GM20431 (cell line): ENCODE data around the gene SUN1.

Experiments
- in situ Hi-C: fragments of 300-500 bp; cut with MseI, MboI; formaldehyde crosslinking; loops from one replicate; pipeline ENCODE4 v1.15.0; 2020; ENCODE audit warnings: low sequenced_read_pairs; ENCODE audit not compliant: unreplicated experiment

Gene SUN1

DNA sequence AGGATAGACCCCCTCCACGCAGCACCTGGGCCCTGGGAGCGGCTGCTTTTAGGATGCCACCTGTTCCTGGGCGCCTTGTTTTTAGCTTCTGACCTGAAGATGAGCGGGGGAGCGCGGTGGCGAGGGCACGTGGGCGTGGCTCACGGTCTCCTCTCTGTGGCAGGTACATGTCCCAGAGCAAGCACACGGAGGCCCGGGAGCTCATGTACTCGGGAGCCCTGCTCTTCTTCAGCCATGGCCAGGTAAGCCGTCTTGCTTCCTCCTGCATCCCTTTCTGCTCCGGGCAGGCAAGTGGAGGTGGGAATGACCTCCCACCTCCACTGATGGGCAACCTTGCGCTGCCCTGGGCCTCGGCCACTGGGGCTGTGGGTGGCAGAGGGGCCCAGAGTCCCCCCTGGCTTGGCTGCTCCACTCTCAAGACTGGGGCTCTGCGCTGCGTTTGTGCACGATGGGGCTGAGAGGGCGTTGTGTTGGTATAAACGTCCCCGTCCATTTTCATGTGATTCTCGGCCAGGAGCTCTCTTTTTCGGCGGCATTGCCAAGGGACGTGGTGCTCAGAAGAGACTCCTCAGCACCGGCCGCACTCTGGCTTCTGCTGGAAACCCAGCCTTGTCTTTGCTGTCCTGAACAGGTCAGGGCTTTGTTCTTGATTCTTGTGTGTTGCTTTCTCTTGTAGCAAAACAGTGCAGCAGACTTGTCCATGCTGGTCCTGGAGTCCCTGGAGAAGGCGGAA lies 53.8 kb downstream of the SUN1 start:
- in situ Hi-C loops: no loop called here

DNA sequence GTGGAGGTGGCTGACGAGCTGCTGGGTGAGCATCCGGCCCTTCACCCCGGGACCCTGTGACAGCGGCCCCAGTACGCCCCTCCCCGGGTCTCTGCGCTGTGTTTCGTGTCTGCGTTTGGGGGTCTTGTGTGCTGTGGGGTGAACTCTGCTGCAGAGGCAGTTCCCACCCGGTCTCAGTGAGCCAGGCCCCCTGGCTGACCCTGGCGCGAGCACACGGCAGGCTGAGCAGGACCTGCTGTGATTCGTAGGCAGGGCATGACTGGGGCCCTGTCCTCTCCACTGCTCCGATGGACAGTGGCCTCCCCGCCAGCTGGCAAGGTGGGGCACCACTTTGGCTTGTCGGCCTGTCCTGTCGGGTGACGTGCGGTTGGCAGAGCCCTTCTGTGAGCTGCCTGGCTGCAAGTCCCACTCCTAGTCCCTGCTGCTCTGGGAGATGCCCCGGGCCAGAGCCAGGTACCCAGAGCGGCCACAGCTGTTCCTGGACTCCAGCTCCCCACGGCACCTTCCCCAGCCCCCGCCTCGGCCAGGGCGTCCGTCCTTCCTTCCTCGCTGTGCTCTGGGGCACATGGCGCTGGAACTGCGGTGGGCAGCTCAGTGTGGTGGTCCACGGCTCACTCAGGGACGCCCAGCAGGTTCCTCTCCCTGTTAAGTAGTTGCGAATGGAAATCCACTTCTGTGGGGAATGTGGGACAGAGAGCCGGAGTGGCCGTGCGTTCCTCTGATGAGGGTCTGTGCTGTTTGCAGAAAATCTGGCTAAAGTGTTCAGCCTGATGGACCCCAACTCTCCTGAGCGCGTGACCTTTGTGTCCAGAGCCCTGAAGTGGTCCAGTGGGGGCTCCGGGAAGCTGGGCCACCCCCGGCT lies 54.6 kb downstream of the SUN1 start:
- in situ Hi-C loops: no loop called here

DNA sequence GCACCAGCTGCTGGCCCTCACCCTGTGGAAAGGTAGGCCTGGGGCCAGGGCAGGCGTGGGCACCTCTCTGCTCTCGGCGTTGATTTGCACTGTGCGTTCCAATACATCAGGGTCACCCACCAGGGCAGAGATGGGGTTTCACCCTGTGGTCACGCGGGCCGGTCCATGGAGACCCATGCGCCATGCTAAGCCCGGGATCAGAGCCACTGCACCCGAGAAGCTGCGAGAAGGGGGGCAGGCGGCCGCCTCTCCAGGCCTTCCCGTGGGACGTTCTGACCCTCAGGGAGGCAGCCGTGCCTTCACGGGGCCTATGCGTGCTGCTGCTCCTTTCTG lies 55.2 kb downstream of the SUN1 start:
- in situ Hi-C loops: no loop called here

DNA sequence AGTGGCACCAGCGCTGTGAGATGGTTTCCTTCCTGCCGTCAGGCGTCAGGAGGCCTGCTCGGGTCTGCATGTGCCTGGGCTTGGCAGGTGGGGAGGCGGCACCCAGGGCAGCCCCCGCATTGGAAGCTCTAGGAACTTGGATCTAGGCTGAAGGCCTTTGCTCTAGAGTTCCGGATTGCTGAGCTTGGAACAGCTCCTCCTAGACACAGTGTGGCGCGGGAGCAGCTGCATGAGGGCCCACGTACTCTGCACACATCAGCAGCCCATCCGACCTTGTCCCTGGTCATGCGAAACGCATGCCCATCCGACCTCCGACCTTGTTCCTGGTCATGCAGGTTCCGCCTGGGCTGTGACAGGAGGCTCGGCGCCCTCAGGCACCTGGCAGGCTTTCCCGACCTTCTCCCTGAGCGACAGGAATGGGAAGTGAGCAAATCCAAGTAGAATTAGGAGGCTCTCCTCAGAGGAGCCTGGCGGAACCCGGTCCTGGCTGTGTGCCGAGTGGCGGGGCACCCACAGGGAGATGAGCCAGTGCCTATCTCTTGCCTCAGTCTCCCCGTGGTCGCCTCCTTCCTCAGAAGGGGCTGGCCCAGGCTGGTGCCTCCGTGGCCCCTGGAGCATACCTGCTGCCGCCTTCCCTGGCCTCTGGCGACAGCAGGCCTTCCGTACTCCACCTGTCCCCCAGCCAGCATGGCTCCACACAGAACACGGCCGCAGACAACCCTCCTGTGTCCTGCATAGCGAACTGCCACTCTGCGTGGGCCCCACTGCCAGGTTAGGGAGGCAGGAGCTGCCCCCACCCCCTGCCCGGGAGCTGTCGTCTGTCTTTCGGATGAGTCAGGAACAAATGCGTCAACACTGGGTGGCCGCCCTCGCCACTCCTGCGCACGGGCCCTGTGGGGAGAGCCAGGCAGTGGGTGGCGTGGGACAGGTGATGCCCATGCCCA lies 56.1 kb downstream of the SUN1 start:
- in situ Hi-C loops: no loop called here

DNA sequence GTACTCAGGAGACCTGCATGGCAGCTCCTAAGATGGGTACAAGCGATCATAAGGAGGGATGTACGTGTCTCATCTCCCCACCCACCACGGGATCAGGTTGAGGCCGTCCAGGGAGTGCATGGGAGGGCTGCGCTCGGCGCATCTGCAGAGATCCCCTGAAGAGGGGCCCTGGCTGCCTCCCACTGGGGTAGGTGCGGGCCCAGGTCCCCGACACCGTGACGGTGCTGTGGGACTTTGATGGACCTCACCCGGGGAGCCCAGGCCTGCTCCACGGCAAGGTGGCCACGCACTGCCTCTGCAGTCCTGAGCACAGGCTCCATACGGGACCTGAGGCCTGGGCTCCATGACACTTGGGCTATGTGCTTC lies 56.7 kb downstream of the SUN1 start:
- in situ Hi-C loops: no loop called here

DNA sequence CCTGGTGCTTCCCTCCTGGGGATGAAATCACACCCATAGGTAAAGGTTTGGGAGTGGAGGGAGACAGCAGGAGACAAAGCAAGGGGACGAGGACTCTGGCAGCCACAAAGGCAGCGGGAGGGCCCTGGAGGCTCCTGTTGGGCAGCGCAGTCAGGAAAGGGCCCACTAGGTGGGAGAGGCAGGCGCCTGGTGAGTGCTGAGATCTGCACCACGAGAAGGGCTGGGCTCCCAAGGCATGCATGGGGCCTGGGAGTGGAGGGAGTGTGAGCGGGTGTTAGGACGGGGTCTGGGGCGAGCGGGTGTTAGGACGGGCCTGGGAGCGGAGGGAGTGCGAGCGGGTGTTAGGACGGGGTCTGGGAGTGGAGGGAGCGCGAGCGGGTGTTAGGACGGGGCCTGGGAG lies 57.1 kb downstream of the SUN1 start:
- in situ Hi-C loops: no loop called here

DNA sequence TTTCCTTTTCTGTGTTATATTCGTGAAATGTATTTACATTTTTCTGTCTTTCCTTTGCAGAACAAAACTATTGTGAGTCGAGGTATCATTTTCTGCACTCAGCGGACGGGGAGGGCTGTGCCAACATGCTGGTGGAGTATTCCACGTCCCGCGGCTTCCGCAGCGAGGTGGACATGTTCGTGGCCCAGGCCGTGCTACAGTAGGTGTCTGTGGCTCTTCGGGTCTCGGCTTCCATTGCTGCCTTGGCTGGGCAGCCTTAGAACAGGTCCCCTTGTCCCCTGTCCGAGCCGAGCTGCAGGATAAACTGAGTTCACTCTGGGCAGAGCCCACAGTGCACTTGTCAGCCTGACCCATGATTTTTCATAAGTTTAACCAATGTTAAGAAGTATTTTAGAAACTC lies 58.6 kb downstream of the SUN1 start:
- in situ Hi-C loops: no loop called here

DNA sequence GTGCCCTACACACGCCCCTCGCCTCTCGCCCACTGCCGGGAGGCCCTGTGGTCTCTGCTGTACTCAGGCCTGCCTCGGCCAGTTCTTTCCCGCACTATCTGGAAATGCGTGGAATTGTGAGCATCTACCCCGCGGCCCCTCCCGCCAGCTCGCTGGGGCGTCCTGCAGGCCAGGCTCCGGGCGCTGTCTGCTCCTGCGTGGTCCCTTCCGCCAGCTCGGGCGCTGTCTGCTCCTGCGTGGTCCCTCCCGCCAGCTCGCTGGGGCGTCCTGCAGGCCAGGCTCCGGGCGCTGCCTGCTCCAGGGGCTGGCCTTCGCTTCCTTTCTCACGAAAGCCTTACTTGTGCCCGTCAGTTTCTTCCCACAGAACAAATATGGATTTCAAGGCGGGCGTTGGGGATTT lies 59.0 kb downstream of the SUN1 start:
- in situ Hi-C loops: no loop called here

DNA sequence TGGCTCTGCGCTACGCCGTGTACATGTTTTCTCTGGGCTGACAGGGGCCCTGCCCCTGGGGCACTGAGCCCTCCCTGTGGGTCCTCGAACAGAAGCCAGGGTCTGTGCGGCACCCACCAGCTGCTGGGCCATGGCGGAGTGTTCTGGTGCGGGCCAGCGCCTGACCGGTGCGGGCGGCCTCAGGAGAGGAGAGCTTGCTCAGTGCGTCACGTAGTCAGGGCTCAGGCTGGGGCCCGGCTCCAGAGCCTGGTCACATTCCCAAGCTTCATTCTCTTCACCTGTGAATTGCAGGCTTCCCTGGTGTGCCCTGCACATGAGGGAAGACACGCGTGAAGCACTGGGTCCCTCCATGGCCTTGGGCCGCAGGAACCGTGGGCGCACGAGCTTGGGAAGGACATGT lies 59.5 kb downstream of the SUN1 start:
- in situ Hi-C loops: no loop called here

DNA sequence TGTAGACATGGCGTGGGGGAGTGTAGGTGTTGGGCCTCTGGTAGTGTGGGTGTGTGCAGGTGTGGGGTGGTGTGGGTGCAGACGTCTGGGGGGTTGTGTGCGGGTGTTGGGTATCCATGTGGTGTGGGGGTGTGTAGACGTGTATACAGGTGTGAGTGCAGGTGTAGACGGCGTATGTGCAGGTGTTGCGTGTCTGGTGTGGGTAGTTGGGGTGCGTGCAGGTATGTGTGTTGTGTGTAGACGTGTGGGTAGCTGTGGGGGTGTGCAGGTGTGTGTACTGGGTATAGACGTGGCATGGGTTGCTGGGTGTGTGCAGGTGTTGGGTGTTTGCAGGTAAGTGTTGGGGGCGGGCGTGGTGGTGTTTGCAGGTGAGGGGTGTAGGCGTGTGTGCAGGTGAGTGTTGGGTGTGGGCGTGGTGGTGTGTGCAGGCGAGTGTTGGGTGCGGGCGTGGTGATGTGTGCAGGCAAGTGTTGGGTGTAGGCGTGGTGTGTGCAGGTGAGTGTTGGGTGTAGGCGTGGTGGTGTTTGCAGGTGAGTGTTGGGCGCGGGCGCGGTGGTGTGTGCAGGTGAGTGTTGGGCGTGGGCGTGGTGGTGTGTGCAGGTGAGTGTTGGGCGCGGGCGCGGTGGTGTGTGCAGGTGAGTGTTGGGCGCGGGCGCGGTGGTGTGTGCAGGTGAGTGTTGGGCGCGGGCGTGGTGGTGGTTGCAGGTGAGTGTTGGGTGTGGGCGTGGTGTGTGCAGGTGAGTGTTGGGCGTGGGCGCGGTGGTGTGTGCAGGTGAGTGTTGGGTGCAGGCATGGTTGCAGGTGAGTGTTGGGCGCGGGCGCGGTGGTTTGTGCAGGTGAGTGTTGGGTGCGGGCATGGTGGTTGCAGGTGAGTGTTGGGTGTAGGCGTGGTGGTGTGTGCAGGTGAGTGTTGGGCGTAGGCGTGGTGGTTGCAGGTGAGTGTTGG lies 60.6 kb downstream of the SUN1 start:
- in situ Hi-C loops: no loop called here

DNA sequence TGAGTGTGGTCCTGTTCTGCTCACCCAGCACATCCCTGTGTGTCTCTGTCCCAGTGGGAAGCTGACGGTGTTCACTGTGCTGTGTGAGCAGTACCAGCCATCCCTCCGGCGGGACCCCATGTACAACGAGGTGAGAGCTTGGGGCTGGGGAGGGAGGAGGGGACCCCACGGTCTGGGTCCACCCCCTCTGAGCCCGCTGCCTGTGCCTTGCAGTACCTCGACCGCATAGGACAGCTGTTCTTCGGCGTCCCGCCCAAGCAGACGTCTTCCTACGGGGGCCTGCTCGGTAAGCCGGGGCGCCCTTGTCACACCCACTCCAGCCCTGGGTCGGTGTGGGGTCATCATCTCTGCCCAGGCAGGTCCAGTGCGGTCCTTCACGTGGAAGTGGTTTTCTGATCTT lies 61.4 kb downstream of the SUN1 start:
- in situ Hi-C loops: no loop called here

DNA sequence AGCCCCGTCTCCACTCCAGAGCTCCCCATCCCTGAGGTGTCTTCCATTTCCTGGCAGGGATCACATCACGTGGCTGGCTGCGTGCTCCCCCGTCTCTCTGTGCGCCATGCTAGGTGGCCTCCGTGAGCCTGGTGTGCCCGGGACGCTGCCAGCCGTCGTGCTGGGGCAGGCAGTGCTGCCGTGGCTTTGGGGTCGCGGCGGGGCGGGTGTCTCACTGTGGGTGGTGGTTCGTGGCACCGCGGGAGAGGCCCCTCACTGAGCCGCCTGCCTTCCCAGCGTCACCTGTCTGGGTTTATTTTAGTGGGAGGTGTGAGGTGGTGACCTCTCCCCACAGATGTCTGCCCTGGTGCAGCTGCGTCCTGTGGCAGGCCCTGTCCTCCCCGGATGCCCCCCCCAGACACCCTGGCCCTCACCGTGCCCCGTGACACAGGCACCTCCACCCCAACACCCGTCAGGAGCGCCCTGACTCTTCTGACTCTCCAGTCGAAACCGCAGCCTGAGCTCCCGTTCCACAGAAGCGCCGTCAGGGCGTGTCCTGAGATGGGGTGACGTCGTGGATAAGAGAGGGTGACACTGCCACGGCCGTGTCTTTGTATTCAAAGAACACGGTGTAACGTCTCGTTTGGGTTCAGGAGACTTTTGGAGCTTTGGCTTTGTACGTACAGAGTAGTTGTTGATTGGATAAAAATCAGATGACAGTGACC lies 62.0 kb downstream of the SUN1 start:
- in situ Hi-C loops: no loop called here

DNA sequence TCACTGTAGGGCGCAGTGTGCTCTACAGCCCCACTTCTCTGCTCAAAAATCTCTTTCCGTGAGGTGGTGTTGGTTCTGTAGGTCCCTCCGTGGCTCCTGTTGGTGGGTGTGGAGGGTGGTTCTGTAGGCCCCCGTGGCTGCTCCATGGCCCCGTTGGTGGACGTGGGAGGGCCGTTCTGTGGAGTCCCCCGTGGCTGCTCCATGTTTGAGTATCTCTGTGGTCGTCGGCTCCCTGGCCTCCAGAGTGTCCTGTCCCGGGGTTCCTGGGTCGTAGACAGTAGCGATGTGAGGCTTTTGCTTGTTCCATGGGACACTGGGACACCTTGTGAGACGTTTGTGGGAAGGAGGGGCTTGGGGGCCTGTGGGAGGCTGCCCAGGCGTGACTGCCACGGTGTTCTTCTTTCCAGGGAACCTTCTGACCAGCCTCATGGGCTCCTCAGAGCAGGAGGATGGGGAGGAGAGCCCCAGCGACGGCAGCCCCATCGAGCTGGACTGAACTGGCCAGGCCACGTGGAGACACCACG lies 62.7 kb downstream of the SUN1 start:
- in situ Hi-C loops: no loop called here

DNA sequence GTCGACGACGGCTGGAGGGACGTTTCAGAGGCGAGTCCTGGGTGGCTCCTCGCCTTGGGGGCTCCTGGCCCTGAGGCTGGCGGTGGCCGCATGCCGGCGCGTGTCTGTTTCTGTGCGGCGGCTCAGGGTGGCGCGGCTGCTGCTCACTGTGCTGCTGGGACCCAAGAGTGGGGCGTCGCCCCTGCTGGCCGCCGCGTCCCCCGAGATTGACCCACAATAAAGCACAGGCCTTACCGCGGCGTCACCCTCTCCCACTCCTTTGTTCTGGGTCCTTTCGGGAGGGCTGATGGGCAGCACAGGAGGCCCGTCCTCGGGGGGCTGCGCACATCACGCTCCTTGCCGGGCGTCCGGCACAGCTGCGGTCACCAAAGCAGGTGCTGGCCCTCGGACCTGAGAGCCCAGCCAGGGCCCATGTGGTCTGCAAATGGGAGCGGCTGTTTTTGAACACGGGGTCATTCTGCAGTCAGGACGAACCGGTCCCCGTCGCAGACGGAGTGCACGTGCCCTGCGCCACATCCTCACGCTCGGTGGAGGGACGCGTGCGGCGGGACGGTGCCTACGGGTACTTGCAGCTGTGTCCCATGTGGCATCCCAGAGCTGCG lies 63.3 kb downstream of the SUN1 start:
- in situ Hi-C loops: no loop called here

DNA sequence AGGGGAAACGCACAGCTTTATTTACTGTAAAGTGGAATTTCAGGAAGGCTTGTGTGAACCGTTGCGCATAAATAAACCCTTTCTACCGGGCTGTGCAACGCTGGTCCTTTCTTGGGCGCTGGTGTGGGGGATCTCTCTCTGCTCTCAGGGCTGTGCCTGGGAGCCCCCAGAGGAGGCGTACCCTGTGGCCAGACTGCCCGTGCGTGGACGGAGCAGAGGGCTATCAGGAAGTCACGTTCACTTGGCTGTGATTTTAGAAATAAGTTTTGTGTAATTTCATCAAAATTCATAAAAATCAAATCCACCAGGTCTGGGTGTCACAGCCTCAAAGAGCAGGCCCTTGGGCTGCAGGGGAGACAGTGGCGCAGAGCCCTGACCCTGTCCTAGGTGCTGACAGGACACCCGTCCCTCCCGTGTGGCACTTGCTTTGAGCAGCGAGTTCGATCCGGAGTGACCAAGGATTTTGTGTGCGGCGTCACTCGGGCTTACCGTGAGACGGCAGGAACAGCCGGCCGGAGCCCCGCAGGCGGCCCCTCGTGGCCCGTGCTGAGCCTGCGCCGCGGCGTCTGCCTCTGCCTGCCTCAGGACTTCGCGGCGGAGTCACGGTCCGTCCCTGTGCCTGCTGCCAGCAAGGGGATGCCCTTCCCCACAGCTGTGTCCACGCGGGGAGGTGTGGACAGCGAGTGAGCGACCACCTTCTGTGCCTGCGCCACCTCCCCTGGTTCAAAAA lies 64.2 kb downstream of the SUN1 start:
- in situ Hi-C loops: no loop called here

DNA sequence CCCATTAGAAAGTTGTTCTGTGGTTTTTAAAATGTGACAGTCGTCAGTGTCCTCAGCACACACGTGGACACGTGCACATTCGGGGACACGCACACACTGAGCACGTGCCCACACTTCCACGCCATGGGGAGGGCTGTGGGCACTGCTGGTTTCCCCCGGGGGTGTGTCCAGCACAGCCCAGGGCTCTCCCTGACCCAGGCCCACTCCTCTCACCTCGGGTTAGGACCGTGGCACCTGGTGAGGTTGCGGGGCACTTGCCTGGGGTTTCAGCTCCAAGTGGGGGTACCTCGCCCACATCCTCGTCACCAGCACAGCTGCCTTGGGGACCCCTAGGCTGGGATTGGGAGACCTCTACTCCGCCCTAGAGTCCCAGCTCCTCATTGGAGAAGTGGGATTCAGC lies 64.8 kb downstream of the SUN1 start:
- in situ Hi-C loops: no loop called here

DNA sequence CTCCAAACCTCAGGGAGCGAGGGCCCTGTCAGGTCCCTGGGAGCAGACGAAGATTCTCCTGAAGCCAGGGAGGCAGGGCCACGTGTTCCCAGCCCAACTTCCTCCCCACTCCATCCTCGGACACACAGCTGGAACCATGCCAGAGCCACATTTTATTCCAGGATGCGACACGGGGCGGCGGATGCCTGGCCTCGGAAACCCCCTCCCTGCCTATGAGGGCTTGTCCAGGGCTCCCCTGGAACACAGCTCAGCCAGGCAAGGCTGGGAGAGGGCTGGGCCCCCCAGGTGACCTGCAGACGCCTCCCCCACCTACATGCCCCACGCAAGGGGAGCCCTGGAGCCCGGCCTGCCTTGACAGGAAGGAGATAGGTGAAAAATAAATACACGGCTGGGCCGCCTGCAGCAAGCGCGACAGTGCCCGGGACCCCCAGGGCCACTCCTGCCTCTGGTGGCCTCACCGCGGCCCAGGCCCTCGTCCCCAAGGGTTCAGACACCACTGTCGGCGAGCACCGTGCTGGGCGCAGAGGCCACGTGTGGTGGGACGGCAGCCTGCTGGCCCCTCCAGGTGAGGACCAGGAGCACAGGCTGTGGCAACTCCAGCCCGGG lies 65.6 kb downstream of the SUN1 start:
- in situ Hi-C loops: no loop called here
